ENCODE measurements around the gene SUN1. TPM values are rescaled to one million over a fixed set of nuclear protein-coding genes. Genes with fewer than 3 reads are reported as not detected.
"Not testable (repeated sequence)": the region's sequence is repeated elsewhere in the genome, so short reads cannot be mapped to it uniquely, and the experiment has no call there.

SUN1 gene
- polyA plus RNA-seq, 3 donors = 44.2 to 154 (median 51.5) TPM

GRCh38 chr7:922334-923107 lies 90.2 kb downstream of the SUN1 start:
- Mint-ChIP-seq H3K27me3 (ENCODE audit: low read depth in 3 of 3) (peaks cover 0 to 5% (median 0%) of the 10 kb centered on the region in 3 donors), H3K9me3 (no peaks in the 10 kb centered on the region), H3K27ac (peak overlapping the region; percentile 93 to 98 (median 95)), H3K4me1 (peaks cover 58% of the 10 kb centered on the region), H3K4me3 (peak overlapping the region; percentile 66 to 80), H3K36me3 (peaks cover 34 to 48% of the 10 kb centered on the region in 2 donors)
- Histone ChIP-seq H3K9ac (ENCODE audit: insufficient read depth, low read length, poor library complexity, severe bottlenecking) (peak overlapping the region; percentile 89), H3K9me3 (replicated peaks in 1 of 2; ENCODE audit: control insufficient read depth in 1 of 2, insufficient read depth in 1 of 2, low read length in 2 of 2) (no peaks in the 10 kb centered on the region), H3K27ac (ENCODE audit: low read depth in 1 of 2, low read length in 2 of 2) (peak overlapping the region; percentile 98 to 100), H2AFZ (ENCODE audit: insufficient read depth, low read depth, low read length, poor library complexity, severe bottlenecking) (no peak overlapping the region), H4K20me1 (ENCODE audit: insufficient read depth, low read length) (no peaks in the 10 kb centered on the region), H3K27me3 (ENCODE audit: control insufficient read depth in 2 of 2, insufficient read depth in 2 of 2, low read length in 2 of 2) (no peaks in the 10 kb centered on the region), H3K36me3 (replicated peaks in 1 of 2; ENCODE audit: control insufficient read depth in 1 of 2, insufficient read depth in 2 of 2, low read length in 2 of 2) (peaks cover 36 to 37% of the 10 kb centered on the region in 2 donors), H3K79me2 (ENCODE audit: insufficient read depth, low read length) (peaks cover 72% of the 10 kb centered on the region), H3K4me1 (ENCODE audit: control insufficient read depth in 1 of 2, insufficient read depth in 2 of 2, low read length in 2 of 2) (peaks cover 65 to 83% of the 10 kb centered on the region in 2 donors), H3K4me2 (replicated peaks; ENCODE audit: extremely low read depth, low read length, poor library complexity, severe bottlenecking) (peak overlapping the region; percentile 78), H3K4me3 (replicated peaks in 1 of 3; ENCODE audit: low read depth in 2 of 3, low read length in 3 of 3) (peak overlapping the region; percentile 12 to 65 (median 40))
- TF ChIP-seq CTCF (IDR thresholded peaks at IDR 0.05) = no peak
- intact Hi-C loops (cut with micrococcal nuclease) = loop anchor here in 1 of 2 donors (1.0 to 5.0 kb wide), 2 partner anchors 8 to 35 kb away; no protein-coding TSS in a partner anchor
- WGBS (ENCODE audit: insufficient coverage) = 31% methylated on average over 17 of the region's 29 CpGs
- DNase-seq = peak; percentile 51 to 65 (median 54)

DNA sequence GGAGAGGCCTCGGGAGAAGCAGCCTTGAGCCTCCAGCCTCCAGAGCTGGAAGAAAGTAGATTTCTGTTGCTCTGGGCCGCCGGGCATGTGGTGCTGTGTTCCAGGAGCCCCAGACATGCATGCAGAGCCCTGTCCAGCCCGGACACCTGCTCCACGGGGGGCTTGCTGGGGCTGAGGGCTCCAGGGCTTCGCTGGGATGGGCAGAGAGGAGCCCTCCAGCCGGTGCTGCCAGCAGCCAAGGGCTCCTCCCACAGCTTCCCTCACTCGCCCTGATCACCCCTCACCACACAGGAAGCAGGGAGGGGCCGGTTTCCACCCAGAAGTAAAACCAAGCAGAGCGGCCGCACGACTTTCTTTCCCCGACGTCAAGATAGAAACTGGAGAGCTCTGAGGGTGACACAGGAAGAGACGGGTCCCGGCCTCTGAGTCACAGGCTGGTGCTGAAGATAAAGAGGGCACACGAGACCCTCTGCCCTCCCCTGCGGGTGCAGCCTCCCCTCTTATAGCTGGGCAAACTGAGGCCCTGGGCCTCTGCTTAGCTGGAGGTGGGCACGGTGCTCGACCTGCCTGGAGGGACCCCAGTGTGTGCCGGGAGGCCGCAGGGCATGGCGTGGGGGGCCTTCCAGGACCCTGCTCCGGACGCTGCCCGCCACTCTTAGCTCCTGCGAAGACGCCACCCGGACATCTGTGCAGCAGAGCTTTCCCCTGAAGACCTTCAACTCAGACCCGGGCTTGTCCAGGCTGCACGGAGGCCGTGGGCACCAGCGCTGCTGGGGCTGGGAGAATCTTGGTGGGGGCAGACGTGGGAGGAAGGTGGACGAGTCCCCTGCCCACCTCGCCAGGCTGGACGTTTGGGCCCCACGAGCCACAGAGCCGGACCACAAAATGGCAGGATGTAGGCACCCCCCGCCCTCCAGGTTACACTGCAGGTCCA lies 91.1 kb downstream of the SUN1 start:
- DNase-seq = peak; percentile 95 to 97 (median 96)
- Histone ChIP-seq H4K20me1 (ENCODE audit: insufficient read depth, low read length) (no peaks in the 10 kb centered on the region), H3K27ac (ENCODE audit: low read depth in 1 of 2, low read length in 2 of 2) (peak overlapping the region; percentile 98 to 100), H3K27me3 (ENCODE audit: control insufficient read depth in 2 of 2, insufficient read depth in 2 of 2, low read length in 2 of 2) (no peaks in the 10 kb centered on the region), H3K9ac (ENCODE audit: insufficient read depth, low read length, poor library complexity, severe bottlenecking) (peak overlapping the region; percentile 89), H3K4me2 (replicated peaks; ENCODE audit: extremely low read depth, low read length, poor library complexity, severe bottlenecking) (peak overlapping the region; percentile 78), H3K9me3 (replicated peaks in 1 of 2; ENCODE audit: control insufficient read depth in 1 of 2, insufficient read depth in 1 of 2, low read length in 2 of 2) (no peaks in the 10 kb centered on the region), H3K4me1 (ENCODE audit: control insufficient read depth in 1 of 2, insufficient read depth in 2 of 2, low read length in 2 of 2) (peaks cover 73 to 89% of the 10 kb centered on the region in 2 donors), H3K36me3 (replicated peaks in 1 of 2; ENCODE audit: control insufficient read depth in 1 of 2, insufficient read depth in 2 of 2, low read length in 2 of 2) (peaks cover 28% of the 10 kb centered on the region in 2 donors), H3K4me3 (replicated peaks in 1 of 3; ENCODE audit: low read depth in 2 of 3, low read length in 3 of 3) (peak overlapping the region; percentile 12 to 65 (median 40)), H2AFZ (ENCODE audit: insufficient read depth, low read depth, low read length, poor library complexity, severe bottlenecking) (no peak overlapping the region), H3K79me2 (ENCODE audit: insufficient read depth, low read length) (peaks cover 78% of the 10 kb centered on the region)
- H3K36me3 Mint-ChIP-seq = peaks cover 27 to 44% of the 10 kb centered on the region in 2 donors
- H3K9me3 Mint-ChIP-seq = no peaks in the 10 kb centered on the region
- H3K27ac Mint-ChIP-seq = peak overlapping the region; percentile 93 to 98 (median 95)
- peaks cover 62% of the 10 kb centered on the region for H3K4me1 Mint-ChIP-seq
- WGBS (ENCODE audit: insufficient coverage) = 26% methylated on average over 32 of the region's 40 CpGs
- H3K4me3 Mint-ChIP-seq = peak overlapping the region; percentile 66 to 80
- TF ChIP-seq CTCF (IDR thresholded peaks at IDR 0.05) = no peak
- H3K27me3 Mint-ChIP-seq (ENCODE audit: low read depth in 3 of 3) = peaks cover 0 to 2% (median 0%) of the 10 kb centered on the region in 3 donors
- intact Hi-C loops (cut with micrococcal nuclease) = loop anchor here in 1 of 2 donors (5.0 kb wide), 1 partner anchor 34 kb away; no protein-coding TSS in a partner anchor

DNA sequence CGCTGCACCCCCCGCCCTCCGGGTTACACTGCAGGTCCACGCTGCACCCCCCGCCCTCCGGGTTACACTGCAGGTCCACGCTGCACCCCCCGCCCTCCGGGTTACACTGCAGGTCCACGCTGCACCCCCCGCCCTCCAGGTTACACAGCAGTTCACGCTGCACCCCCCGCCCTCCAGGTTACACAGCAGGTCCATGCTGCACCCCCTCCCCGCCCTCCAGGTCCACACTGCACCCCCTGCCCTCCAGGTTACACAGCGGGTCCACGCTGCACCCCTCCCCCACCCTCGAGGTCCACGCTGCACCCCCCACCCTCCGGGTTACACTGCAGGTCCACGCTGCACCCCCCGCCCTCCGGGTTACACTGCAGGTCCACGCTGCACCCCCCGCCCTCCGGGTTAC lies 91.8 kb downstream of the SUN1 start:
- H3K9me3 ChIP-seq (replicated peaks in 1 of 2; ENCODE audit: control insufficient read depth in 1 of 2, insufficient read depth in 1 of 2, low read length in 2 of 2); H3K27me3 Mint-ChIP-seq (ENCODE audit: low read depth in 3 of 3); H2AFZ ChIP-seq (ENCODE audit: insufficient read depth, low read depth, low read length, poor library complexity, severe bottlenecking); H3K9me3 Mint-ChIP-seq; H3K27me3 ChIP-seq (ENCODE audit: control insufficient read depth in 2 of 2, insufficient read depth in 2 of 2, low read length in 2 of 2); DNase-seq; H3K4me3 Mint-ChIP-seq; H4K20me1 ChIP-seq (ENCODE audit: insufficient read depth, low read length): not testable (repeated sequence)
- H3K36me3 ChIP-seq (replicated peaks in 1 of 2; ENCODE audit: control insufficient read depth in 1 of 2, insufficient read depth in 2 of 2, low read length in 2 of 2) = peaks cover 22% of the 10 kb centered on the region in 2 donors
- peaks cover 71% of the 10 kb centered on the region for H3K79me2 ChIP-seq (ENCODE audit: insufficient read depth, low read length)
- WGBS (ENCODE audit: insufficient coverage) = no CpG with 5 or more reads among the region's 25 CpGs
- H3K4me3 ChIP-seq (replicated peaks in 1 of 3; ENCODE audit: low read depth in 2 of 3, low read length in 3 of 3) = peak overlapping the region in 1 of 3 experiments; percentile 65
- peak overlapping the region; percentile 98 to 100 for H3K27ac ChIP-seq (ENCODE audit: low read depth in 1 of 2, low read length in 2 of 2)
- H3K4me1 Mint-ChIP-seq = peaks cover 66% of the 10 kb centered on the region
- H3K27ac Mint-ChIP-seq = peak overlapping the region in 1 of 7 donors; percentile 94
- H3K4me1 ChIP-seq (ENCODE audit: control insufficient read depth in 1 of 2, insufficient read depth in 2 of 2, low read length in 2 of 2) = peaks cover 76 to 88% of the 10 kb centered on the region in 2 donors
- intact Hi-C loops (cut with micrococcal nuclease) = loop anchor here in 1 of 2 donors (5.0 kb wide), 1 partner anchor 33 kb away; no protein-coding TSS in a partner anchor
- H3K36me3 Mint-ChIP-seq = peaks cover 23 to 44% of the 10 kb centered on the region in 2 donors
- peak overlapping the region; percentile 89 for H3K9ac ChIP-seq (ENCODE audit: insufficient read depth, low read length, poor library complexity, severe bottlenecking)
- H3K4me2 ChIP-seq (replicated peaks; ENCODE audit: extremely low read depth, low read length, poor library complexity, severe bottlenecking) = peak overlapping the region; percentile 78
